Astrocyte of the spinal cord (primary cell): ENCODE measurements around the gene RAB11FIP4.

Experiments used
- DNase-seq: peaks from one replicate; pipeline ENCODE4 v3.0.0; 2011; ENCODE audit warnings: low read depth, low spot score
- H3K4me3 ChIP-seq: 2 replicates; pipeline ENCODE4 v1.5.1; 2011; ENCODE audit warnings: low read depth, mild to moderate bottlenecking, low read length, moderate library complexity
- CTCF ChIP-seq: IDR thresholded peaks from 2 replicates; pipeline ENCODE4 v1.5.1; 2012; ENCODE audit warnings: low read depth, mild to moderate bottlenecking, low read length, inconsistent platforms
- in situ Hi-C: cut with HindIII; loops from 2 replicates; pipeline ENCODE4 v1.10.0; 2017; ENCODE audit warnings: low sequenced_read_pairs

The RAB11FIP4 gene

GRCh38 chr17:31564291-31564690 lies 172.8 kb downstream of the RAB11FIP4 start:
- DNase-seq: no peak
- in situ Hi-C loops: no loop called here
- H3K4me3 ChIP-seq: no peak overlapping the region
- no peak for TF ChIP-seq CTCF

GRCh38 chr17:31564883-31565301 lies 173.4 kb downstream of the RAB11FIP4 start:
- TF ChIP-seq CTCF: no peak
- DNase-seq: peak; percentile 72
- no peak overlapping the region for H3K4me3 ChIP-seq
- in situ Hi-C loops: no loop called here

GRCh38 chr17:31565652-31566051 lies 174.2 kb downstream of the RAB11FIP4 start:
- no peak for DNase-seq

DNA sequence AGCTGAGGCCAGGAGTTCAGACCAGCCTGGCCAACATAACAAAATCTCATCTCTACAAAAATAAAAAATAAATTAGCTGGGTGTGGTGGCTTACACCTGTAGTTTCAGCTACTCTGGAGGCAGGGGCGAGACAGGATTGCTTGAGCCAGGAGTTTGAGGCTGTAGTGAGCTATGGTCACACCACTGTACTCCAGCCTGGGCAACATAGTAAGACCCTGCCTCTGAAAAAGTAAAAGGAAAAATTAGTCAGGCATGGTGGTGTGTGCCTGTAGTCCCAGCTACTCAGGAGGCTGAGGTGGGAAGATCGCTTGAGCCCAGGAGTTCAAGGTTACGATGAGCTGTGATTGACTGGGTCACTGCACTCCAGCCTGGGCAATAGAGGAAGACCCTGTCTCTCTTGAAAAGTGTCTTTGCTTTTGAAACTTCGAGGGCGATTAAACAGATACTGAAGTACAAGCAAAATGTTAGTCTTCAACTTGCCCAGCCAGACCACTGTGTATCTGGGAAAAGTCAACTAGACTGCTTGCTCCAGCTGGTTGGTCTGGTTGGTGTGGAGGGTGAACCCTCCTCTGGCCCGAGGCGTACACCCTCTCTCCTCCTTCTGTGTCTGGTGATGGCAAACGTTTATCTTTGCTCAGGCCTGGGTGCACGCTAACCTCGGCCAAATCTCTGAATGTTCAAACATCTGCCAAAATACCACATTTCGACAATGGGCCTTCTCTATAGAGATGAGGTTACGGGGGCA lies 174.9 kb downstream of the RAB11FIP4 start:
- in situ Hi-C loops: no loop called here
- DNase-seq: no peak
- no peak for TF ChIP-seq CTCF
- no peak overlapping the region for H3K4me3 ChIP-seq

More at GRCh38 chr17:31565652-31566051, 174.2 kb downstream of the RAB11FIP4 start:
- in situ Hi-C loops: no loop called here
- no peak for TF ChIP-seq CTCF
- H3K4me3 ChIP-seq: no peak overlapping the region

GRCh38 chr17:31566992-31567373 lies 175.5 kb downstream of the RAB11FIP4 start:
- in situ Hi-C loops: no loop called here
- no peak for DNase-seq
- TF ChIP-seq CTCF: no peak
- no peak overlapping the region for H3K4me3 ChIP-seq

DNA sequence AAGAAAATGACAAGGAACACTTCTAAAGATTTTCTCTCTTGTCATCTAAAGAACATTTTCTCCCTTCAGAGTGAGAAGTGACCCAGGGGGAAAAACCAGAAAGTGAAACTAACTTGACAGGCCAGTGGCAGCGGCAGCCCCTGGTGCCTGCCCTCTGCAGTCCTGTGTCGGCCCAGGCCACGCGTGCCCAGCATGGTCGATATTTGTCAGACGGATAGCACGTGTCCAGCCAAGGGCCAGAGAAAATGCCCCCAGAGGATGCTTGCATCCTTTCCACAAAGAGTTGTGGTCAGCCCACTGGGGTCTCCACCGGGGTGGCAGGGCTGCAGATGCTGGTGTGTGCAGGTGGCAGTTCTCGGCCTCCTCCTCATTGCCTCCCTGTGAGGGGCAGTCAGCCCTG lies 176.6 kb downstream of the RAB11FIP4 start:
- in situ Hi-C loops: no loop called here
- no peak for TF ChIP-seq CTCF
- no peak for DNase-seq
- no peak overlapping the region for H3K4me3 ChIP-seq
